GM12878 (cell line): ENCODE results near the gene KCNN3. TPM values are rescaled to one million over a fixed set of nuclear protein-coding genes. Genes with fewer than 3 reads are reported as not detected.

Experiments
- ATAC-seq: fragments of 200-7000 bp; cut with Tn5 transposase; 3 replicates; pipeline ENCODE4 v1.9.1; 2020; ENCODE audit warnings: mild to moderate bottlenecking, moderate library complexity
- BruUV-seq: library from RNA; stranded (reverse); fragments of 400-500 nt; replicated peaks from 2 replicates; lab custom pipeline; 2021; lab: Mats Ljungman, UMichigan
- CTCF ChIA-PET: fragments of 300-600 bp; sonication (Branson Sonifier 250); formaldehyde crosslinking; extraction: SDS; loops from one replicate; lab custom pipeline; 2021; ENCODE audit warnings: inconsistent platforms; lab: Yijun Ruan, JAX
- POLR2A ChIA-PET: fragments of 350-600 bp; formaldehyde crosslinking; extraction: SDS; loops from one replicate; lab custom pipeline; 2021; ENCODE audit warnings: inconsistent platforms; lab: Charles Lee
- RAD21 ChIA-PET: fragments of 300-600 bp; sonication (Branson Sonifier 250); formaldehyde crosslinking; loops from one replicate; lab custom pipeline; 2023; ENCODE audit warnings: antibody characterized with exemption; ENCODE audit not compliant: unreplicated experiment; lab: Charles Lee
- SMC1A ChIA-PET: fragments of 300-600 bp; sonication (Branson Sonifier 250); formaldehyde crosslinking; loops from one replicate; lab custom pipeline; 2023; ENCODE audit not compliant: unreplicated experiment, uncharacterized antibody; lab: Charles Lee
- DNase-seq: peaks from one replicate; pipeline ENCODE4 v3.0.0-alpha.2; 2011; ENCODE audit warnings: low read depth, low spot score
- FAIRE-seq: peaks from 3 replicates; lab custom pipeline; 2011; peaks lifted over from hg19 to GRCh38; lab: Jason Lieb, UNC
- H2AFZ ChIP-seq: 2 replicates; pipeline ENCODE4 v1.6.0; 2011; ENCODE audit warnings: low read depth, low read length, control low read depth; ENCODE audit not compliant: control insufficient read depth
- H3K27ac ChIP-seq: 2 replicates; pipeline ENCODE4 v1.5.1; 2011; ENCODE audit warnings: control low read depth; ENCODE audit not compliant: control insufficient read depth, insufficient read depth
- H3K27me3 ChIP-seq, 2 experiments: replicated peaks in 1 of 2; 2 replicates each; pipeline versions ENCODE4 v1.6.0 to v1.6.1; 2011; ENCODE audit warnings: low read length in 1 of 2; ENCODE audit not compliant: control insufficient read depth in 2 of 2, insufficient read depth in 2 of 2
- H3K36me3 ChIP-seq, 2 experiments: 2 replicates each; pipeline ENCODE4 v1.5.1; 2011; ENCODE audit warnings: low read length in 1 of 2; ENCODE audit not compliant: control insufficient read depth in 2 of 2, insufficient read depth in 2 of 2
- H3K4me1 ChIP-seq: 2 replicates; pipeline ENCODE4 v1.6.1; 2011; ENCODE audit warnings: mild to moderate bottlenecking, low read length, moderate library complexity, mixed read lengths; ENCODE audit not compliant: control insufficient read depth, insufficient read depth
- H3K4me2 ChIP-seq: 2 replicates; pipeline ENCODE4 v1.6.0; 2011; ENCODE audit warnings: control low read depth; ENCODE audit not compliant: control insufficient read depth, insufficient read depth
- H3K4me3 ChIP-seq: fragments of 200-600 bp; sonication (generic); 2 replicates; pipeline ENCODE4 v1.5.1; 2016
- H3K79me2 ChIP-seq: 2 replicates; pipeline ENCODE4 v1.6.0; 2011; ENCODE audit warnings: low read length; ENCODE audit not compliant: control insufficient read depth, insufficient read depth
- H3K9ac ChIP-seq: 2 replicates; pipeline ENCODE4 v1.8.0; 2011; ENCODE audit warnings: low read length, control low read depth, mixed read lengths; ENCODE audit not compliant: control insufficient read depth, insufficient read depth
- H3K9me3 ChIP-seq: replicated peaks from 3 replicates; pipeline ENCODE4 v1.5.1; 2011; ENCODE audit warnings: mild to moderate bottlenecking, low read length; ENCODE audit not compliant: control insufficient read depth, insufficient read depth
- H4K20me1 ChIP-seq: 2 replicates; pipeline ENCODE4 v1.6.0; 2011; ENCODE audit not compliant: control insufficient read depth, insufficient read depth
- CBX5 ChIP-seq: sonication (generic); IDR thresholded peaks from 2 replicates; pipeline ENCODE4 v1.6.1; 2016; ENCODE audit warnings: low read depth, moderate library complexity, mild to moderate bottlenecking, inconsistent platforms
- CEBPB ChIP-seq, 2 experiments: fragments of 150-350 bp in 1 of 2; IDR thresholded peaks; 2 replicates each; pipeline ENCODE4 v1.6.1; 2012 to 2014; ENCODE audit warnings: low read depth in 2 of 2, low read length in 2 of 2, borderline replicate concordance in 1 of 2, inconsistent platforms in 1 of 2
- LARP7 ChIP-seq: fragments of 450-650 bp; IDR thresholded peaks from 2 replicates; pipeline ENCODE4 v1.6.1; 2017; ENCODE audit warnings: mild to moderate bottlenecking
- POLR2AphosphoS2 ChIP-seq: IDR thresholded peaks from 2 replicates; pipeline ENCODE4 v1.6.1; 2011; ENCODE audit warnings: low read depth, mild to moderate bottlenecking, low read length, improper control_type of control experiment, moderate library complexity
- SREBF2 ChIP-seq: IDR thresholded peaks from 2 replicates; pipeline ENCODE4 v1.6.1; 2012; ENCODE audit warnings: mild to moderate bottlenecking, low read length
- TARDBP ChIP-seq: IDR thresholded peaks from 2 replicates; pipeline ENCODE4 v1.6.1; 2016; ENCODE audit warnings: borderline replicate concordance
- TBL1XR1 ChIP-seq: IDR thresholded peaks from 2 replicates; pipeline ENCODE4 v1.6.1; 2012; ENCODE audit warnings: low read depth, low read length, improper control_type of control experiment
- TCF3 ChIP-seq: IDR thresholded peaks from 2 replicates; pipeline ENCODE4 v1.6.1; 2012; ENCODE audit warnings: low read depth, mild to moderate bottlenecking, low read length, borderline replicate concordance; ENCODE audit not compliant: insufficient read depth
- WGBS: methylation state at CpG from one replicate; pipeline ENCODE4 v1.1.6; 2016; ENCODE audit warnings: low lambda C conversion rate; ENCODE audit not compliant: insufficient replicate concordance, insufficient coverage; ENCODE audit errors: missing lambda C conversion rate; 5-methylcytosine and 5-hydroxymethylcytosine counted together
- in situ Hi-C: fragments of 300-500 bp; cut with MboI; formaldehyde crosslinking; loops from 9 replicates; pipeline ENCODE4 v1.14.3; 2018; ENCODE audit warnings: mixed read lengths
- intact Hi-C: fragments of 100-400 bp; cut with micrococcal nuclease; formaldehyde crosslinking; loops from one replicate; pipeline ENCODE4 v1.14.2; 2022; ENCODE audit not compliant: unreplicated experiment
- polyA plus RNA-seq, 11 experiments: library from polyadenylated mRNA; depleted of rRNA in 4 of 11; unstranded in 6 of 11; stranded (reverse) in 5 of 11; fragments of >200 nt; fragmentation: Nextera tagmentation in 4 of 11; fragmentation: Illumina TruSeq in 1 of 11; extraction: Ambion mirVana in 4 of 11; extraction: Trizol in 1 of 11; gene quantifications; 1 replicate in 1 of 11; 2 replicates in 10 of 11; pipeline versions ENCODE4 v1.2.1 to v1.2.3, GENCODE V29; 2011 to 2016; ENCODE audit warnings: inconsistent platforms in 2 of 11, missing spikeins in 2 of 11, low read depth in 1 of 11
- total RNA-seq, 4 experiments: library from RNA; depleted of rRNA in 3 of 4; stranded (reverse); fragments of >200 nt in 3 of 4; fragmentation: Illumina TruSeq in 1 of 4; extraction: Trizol in 1 of 4; gene quantifications; 2 replicates each; pipeline versions ENCODE4 v1.2.1 to v1.2.3, GENCODE V29; 2013 to 2021
- TF ChIP-seq, protein P1 (sequence below): IDR thresholded peaks from 2 replicates; pipeline ENCODE4 v1.6.1; 2012; ENCODE audit warnings: low read depth, low read length, improper control_type of control experiment
- TF ChIP-seq, protein P2 (sequence below): IDR thresholded peaks from 2 replicates; pipeline ENCODE4 v1.6.1; 2012; ENCODE audit warnings: low read depth, low read length, improper control_type of control experiment
- TF ChIP-seq, protein P3 (sequence below): fragments of 150-350 bp; IDR thresholded peaks from 2 replicates; pipeline ENCODE4 v1.6.1; 2016; ENCODE audit warnings: low read depth, low read length

Gene KCNN3
- total and polyA plus RNA-seq, 10 of the 15 experiments (the other 5 are each of a cell fraction or from before 2014, with no cell fraction given), result 3.5 to 26.4 (median 14.9) TPM

DNA sequence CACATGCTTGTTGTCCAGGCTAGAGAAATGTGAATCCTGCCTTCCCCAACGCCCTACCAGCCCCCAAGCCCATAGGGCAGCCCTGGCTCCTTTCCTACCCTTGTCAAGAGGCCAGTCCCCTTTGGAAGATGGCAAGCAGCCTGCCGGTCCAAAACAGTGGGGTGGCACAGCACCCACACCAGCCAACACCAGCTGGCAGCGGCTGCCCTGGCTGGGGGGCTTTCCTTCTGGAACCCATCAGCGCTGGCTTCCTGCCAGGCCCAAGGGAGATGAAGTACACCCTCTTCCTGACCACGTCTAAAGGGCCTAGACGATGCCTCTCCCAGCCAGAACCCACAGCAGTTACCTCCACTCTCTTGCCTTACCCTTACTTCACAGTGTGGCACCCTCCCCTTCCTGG, 24.2 kb downstream of the KCNN3 start:
- H3K9ac ChIP-seq, result no peak overlapping the region
- no peak overlapping the region for H2AFZ ChIP-seq
- RAD21 ChIA-PET, result interaction anchor here (1.2 kb wide), 1 partner anchor 17 kb away, joined by 4 read pairs; no protein-coding TSS in a partner anchor
- no peak overlapping the region; the same call in 1 of the 2 replicates for H3K27ac ChIP-seq
- peaks cover 68% of the 10 kb centered on the region for H3K79me2 ChIP-seq
- FAIRE-seq (no peak), ATAC-seq (no peak), DNase-seq (no peak)
- intact Hi-C loops (no loop called here), in situ Hi-C loops (no loop called here)
- 60% methylated on average over 6 of the region's 6 CpGs for WGBS
- H3K36me3 ChIP-seq, result peaks cover 0 to 2% of the 10 kb centered on the region in 2 experiments; a peak in 2 of 4 replicates
- no peaks in the 10 kb centered on the region; the same call in 1 of the 2 replicates for H4K20me1 ChIP-seq
- TF ChIP-seq CBX5, result no peak
- TF ChIP-seq TCF3, result 0 out of 2 replicates have a peak, but pooled peaks have one; percentile 15
- H3K4me3 ChIP-seq, result peak overlapping the region; percentile 9; the same call in 1 of the 2 replicates
- no peaks in the 10 kb centered on the region for H3K27me3 ChIP-seq
- CTCF ChIA-PET, result interaction anchor here (1.0 kb wide), 1 partner anchor 41 kb away, joined by 3 read pairs; no protein-coding TSS in a partner anchor
- SMC1A ChIA-PET, result interaction anchor here (0.7 to 1.2 kb wide), 2 partner anchors 28 to 133 kb away, joined by 3 read pairs; no protein-coding TSS in a partner anchor
- peaks cover 65% of the 10 kb centered on the region for H3K4me1 ChIP-seq
- peak overlapping the region; percentile 60 for H3K4me2 ChIP-seq
- POLR2A ChIA-PET, result interaction anchor here (0.6 to 1.4 kb wide), 2 partner anchors 11 to 61 kb away, joined by 4 to 7 read pairs; no protein-coding TSS in a partner anchor
- BruUV-seq, result no TSS peak
- H3K9me3 ChIP-seq, result no peaks in the 10 kb centered on the region

DNA sequence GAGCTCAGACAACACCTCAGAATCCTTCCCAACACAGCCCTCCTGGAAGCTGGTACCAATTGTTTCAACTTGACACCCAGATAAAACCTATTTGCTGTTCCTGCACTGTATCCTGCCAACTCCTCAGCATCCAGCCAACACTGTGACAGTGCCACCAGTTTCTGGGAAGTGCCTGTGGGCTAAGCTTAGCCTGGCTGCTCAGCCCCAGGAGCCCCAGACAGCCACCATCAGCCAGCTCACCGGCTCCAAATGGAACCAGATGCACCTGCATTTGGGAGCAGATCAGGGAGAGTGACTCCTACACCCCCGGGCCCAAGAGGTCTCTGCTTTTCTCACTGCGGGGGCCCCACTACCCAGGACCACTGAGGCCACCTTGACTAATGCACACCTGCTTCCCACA, 24.9 kb downstream of the KCNN3 start:
- peak overlapping the region; percentile 40; the same call in 1 of the 2 replicates for H3K27ac ChIP-seq
- H2AFZ ChIP-seq, result no peak overlapping the region; the same call in 1 of the 2 replicates
- ChIA-PET SMC1A (interaction anchor here (0.7 to 1.3 kb wide), 6 partner anchors 15 to 132 kb away, joined by 3 to 4 read pairs (median 3); no protein-coding TSS in a partner anchor), POLR2A (interaction anchor here (0.5 to 1.4 kb wide), 4 partner anchors 11 to 60 kb away, joined by 3 to 7 read pairs (median 4); no protein-coding TSS in a partner anchor), RAD21 (interaction anchor here (1.0 to 1.2 kb wide), 2 partner anchors 18 to 25 kb away, joined by 4 read pairs; partner anchors contain the start of gene KCNN3), CTCF (interaction anchor here (0.6 to 1.0 kb wide), 4 partner anchors 11 to 1782 kb away, joined by 3 to 4 read pairs (median 3); no protein-coding TSS in a partner anchor)
- DNase-seq (no peak), FAIRE-seq (no peak), ATAC-seq (no peak)
- in situ Hi-C loops (no loop called here), intact Hi-C loops (no loop called here)
- H3K9ac ChIP-seq, result no peak overlapping the region
- H3K4me1 ChIP-seq, result peaks cover 58% of the 10 kb centered on the region
- BruUV-seq, result no TSS peak
- H3K9me3 ChIP-seq, result no peaks in the 10 kb centered on the region
- H3K79me2 ChIP-seq, result peaks cover 63% of the 10 kb centered on the region
- H3K4me3 ChIP-seq, result peak overlapping the region; percentile 9; the same call in 1 of the 2 replicates
- peaks cover 0 to 4% of the 10 kb centered on the region in 2 experiments; a peak in 2 of 4 replicates for H3K36me3 ChIP-seq
- H4K20me1 ChIP-seq, result no peaks in the 10 kb centered on the region; the same call in 1 of the 2 replicates
- 58% methylated on average over 3 of the region's 3 CpGs for WGBS
- no peaks in the 10 kb centered on the region for H3K27me3 ChIP-seq
- H3K4me2 ChIP-seq, result peak overlapping the region; percentile 60
- TF ChIP-seq, protein P1, sequence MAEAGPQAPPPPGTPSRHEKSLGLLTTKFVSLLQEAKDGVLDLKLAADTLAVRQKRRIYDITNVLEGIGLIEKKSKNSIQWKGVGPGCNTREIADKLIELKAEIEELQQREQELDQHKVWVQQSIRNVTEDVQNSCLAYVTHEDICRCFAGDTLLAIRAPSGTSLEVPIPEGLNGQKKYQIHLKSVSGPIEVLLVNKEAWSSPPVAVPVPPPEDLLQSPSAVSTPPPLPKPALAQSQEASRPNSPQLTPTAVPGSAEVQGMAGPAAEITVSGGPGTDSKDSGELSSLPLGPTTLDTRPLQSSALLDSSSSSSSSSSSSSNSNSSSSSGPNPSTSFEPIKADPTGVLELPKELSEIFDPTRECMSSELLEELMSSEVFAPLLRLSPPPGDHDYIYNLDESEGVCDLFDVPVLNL, result no peak
- no peak for TF ChIP-seq CEBPB (IDR thresholded peaks at IDR 0.05; ENCODE audit: borderline replicate concordance in 1 of 2, low read depth in 2 of 2, low read length in 2 of 2)
- no peak for TF ChIP-seq LARP7
- no peak for TF ChIP-seq SREBF2
- no peak for TF ChIP-seq TBL1XR1
- TF ChIP-seq POLR2AphosphoS2, result no peak
- no peak for TF ChIP-seq TARDBP
- TF ChIP-seq, protein P2, sequence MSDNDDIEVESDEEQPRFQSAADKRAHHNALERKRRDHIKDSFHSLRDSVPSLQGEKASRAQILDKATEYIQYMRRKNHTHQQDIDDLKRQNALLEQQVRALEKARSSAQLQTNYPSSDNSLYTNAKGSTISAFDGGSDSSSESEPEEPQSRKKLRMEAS, result no peak
- TF ChIP-seq, protein P3, sequence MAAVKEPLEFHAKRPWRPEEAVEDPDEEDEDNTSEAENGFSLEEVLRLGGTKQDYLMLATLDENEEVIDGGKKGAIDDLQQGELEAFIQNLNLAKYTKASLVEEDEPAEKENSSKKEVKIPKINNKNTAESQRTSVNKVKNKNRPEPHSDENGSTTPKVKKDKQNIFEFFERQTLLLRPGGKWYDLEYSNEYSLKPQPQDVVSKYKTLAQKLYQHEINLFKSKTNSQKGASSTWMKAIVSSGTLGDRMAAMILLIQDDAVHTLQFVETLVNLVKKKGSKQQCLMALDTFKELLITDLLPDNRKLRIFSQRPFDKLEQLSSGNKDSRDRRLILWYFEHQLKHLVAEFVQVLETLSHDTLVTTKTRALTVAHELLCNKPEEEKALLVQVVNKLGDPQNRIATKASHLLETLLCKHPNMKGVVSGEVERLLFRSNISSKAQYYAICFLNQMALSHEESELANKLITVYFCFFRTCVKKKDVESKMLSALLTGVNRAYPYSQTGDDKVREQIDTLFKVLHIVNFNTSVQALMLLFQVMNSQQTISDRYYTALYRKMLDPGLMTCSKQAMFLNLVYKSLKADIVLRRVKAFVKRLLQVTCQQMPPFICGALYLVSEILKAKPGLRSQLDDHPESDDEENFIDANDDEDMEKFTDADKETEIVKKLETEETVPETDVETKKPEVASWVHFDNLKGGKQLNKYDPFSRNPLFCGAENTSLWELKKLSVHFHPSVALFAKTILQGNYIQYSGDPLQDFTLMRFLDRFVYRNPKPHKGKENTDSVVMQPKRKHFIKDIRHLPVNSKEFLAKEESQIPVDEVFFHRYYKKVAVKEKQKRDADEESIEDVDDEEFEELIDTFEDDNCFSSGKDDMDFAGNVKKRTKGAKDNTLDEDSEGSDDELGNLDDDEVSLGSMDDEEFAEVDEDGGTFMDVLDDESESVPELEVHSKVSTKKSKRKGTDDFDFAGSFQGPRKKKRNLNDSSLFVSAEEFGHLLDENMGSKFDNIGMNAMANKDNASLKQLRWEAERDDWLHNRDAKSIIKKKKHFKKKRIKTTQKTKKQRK, result no peak
